IPS-18c (cell line): ENCODE measurements around the gene HRC.
"Not testable (repeated sequence)": the region's sequence is repeated elsewhere in the genome, so short reads cannot be mapped to it uniquely, and the experiment has no call there.

Experiments
- H3K4me3 ChIP-seq: 2 replicates; pipeline ENCODE4 v1.7.0; 2013; ENCODE audit warnings: low read depth, mild to moderate bottlenecking, low read length, moderate library complexity; ENCODE audit not compliant: insufficient read depth
- H3K9me3 ChIP-seq: one replicate; pipeline ENCODE4 v1.6.1; 2013; ENCODE audit warnings: mild to moderate bottlenecking, low read length, moderate library complexity; ENCODE audit not compliant: control insufficient read depth, insufficient read depth

HRC gene, protein sequence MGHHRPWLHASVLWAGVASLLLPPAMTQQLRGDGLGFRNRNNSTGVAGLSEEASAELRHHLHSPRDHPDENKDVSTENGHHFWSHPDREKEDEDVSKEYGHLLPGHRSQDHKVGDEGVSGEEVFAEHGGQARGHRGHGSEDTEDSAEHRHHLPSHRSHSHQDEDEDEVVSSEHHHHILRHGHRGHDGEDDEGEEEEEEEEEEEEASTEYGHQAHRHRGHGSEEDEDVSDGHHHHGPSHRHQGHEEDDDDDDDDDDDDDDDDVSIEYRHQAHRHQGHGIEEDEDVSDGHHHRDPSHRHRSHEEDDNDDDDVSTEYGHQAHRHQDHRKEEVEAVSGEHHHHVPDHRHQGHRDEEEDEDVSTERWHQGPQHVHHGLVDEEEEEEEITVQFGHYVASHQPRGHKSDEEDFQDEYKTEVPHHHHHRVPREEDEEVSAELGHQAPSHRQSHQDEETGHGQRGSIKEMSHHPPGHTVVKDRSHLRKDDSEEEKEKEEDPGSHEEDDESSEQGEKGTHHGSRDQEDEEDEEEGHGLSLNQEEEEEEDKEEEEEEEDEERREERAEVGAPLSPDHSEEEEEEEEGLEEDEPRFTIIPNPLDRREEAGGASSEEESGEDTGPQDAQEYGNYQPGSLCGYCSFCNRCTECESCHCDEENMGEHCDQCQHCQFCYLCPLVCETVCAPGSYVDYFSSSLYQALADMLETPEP

GRCh38 chr19:49155005-49155819 is at the start of gene HRC:
HRC (minus strand) TSS chr19:49155396; CDS start chr19:49155237, 159 bp downstream.
- Histone ChIP-seq H3K9me3 (no peaks in the 10 kb centered on the region), H3K4me3 (peak within 1 kb of the TSS; percentile 31; the same call in 1 of the 2 replicates)

GRCh38 chr19:49201042-49201441 is 45.8 kb upstream of the HRC start:
- Histone ChIP-seq H3K4me3 (no peak overlapping the region), H3K9me3 (no peaks in the 10 kb centered on the region)

GRCh38 chr19:49200238-49200862 is 45.2 kb upstream of the HRC start:
- Histone ChIP-seq H3K9me3 (no peaks in the 10 kb centered on the region), H3K4me3 (no peak overlapping the region)

DNA sequence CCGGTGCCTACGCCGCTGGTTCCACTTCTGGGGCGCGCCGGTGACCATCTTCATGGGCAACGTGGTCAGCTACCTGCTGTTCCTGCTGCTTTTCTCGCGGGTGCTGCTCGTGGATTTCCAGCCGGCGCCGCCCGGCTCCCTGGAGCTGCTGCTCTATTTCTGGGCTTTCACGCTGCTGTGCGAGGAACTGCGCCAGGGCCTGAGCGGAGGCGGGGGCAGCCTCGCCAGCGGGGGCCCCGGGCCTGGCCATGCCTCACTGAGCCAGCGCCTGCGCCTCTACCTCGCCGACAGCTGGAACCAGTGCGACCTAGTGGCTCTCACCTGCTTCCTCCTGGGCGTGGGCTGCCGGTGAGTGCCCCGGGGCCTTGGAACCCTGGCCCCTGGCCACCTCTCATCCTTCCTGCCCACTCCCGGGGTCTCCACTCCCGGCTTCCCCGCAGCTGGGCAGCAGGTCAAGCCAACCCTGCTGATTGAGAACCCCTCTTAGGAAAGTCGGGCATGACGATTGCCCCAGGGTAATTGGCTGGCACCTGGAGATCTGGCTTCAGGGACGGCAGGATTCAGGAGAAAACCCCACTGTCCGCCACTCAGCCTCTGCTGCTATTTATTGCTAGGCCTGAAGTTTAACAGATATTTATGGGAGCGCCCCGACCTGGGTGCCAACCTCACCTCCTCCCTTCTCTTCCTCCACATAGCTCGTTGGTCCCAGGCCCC is 41.5 kb upstream of the HRC start:
- no peaks in the 10 kb centered on the region for H3K9me3 ChIP-seq
- no peak overlapping the region for H3K4me3 ChIP-seq

DNA sequence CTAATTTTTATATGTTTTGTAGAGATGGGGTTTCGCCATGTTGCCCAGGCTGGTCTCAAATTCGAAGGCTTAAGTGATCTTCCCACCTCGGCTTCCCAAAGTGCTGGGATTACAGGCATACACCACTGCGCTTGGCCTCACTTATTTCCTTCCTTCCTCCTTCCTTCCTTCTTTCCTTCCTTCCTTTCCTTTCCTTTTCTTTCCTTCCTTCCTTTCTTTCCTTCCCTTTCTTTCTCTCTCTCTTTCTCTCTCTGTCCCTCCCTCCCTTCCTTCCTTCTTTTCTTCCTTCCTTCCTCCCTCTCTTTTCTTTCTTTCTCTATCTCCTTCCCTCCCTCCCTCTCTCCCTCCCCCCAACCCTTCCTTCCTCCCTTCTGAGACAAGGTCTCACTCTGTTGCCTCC is 39.2 kb upstream of the HRC start:
- Histone ChIP-seq H3K9me3 (no peaks in the 10 kb centered on the region), H3K4me3 (no peak overlapping the region)

DNA sequence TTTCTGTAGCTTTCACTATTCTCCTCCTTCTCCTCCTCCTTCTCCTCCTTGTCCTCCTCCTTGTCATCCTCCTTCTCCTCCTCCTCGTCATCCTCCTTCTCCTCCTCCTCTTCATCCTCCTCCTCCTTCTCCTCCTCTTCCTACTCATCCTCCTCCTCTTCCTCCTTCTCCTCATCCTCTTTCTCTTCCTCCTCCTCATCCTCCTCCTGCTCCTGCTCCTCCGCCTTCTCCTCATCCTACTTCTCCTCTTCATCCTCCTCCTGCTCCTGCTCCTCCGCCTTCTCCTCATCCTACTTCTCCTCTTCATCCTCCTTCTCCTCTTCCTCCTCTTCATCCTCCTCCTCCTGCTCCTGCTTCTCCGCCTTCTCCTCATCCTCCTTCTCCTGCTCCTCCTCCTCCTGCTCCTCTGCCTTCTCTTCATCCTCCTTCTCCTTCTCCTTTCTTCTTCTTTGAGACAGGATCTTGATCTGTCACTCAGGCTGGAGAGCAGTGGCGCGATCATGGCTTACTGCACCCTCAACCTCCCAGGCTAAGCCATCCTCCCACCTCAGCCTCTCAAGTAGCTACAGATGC is 38.7 kb upstream of the HRC start:
- Histone ChIP-seq H3K9me3 (no peaks in the 10 kb centered on the region), H3K4me3 (no peak overlapping the region)

DNA sequence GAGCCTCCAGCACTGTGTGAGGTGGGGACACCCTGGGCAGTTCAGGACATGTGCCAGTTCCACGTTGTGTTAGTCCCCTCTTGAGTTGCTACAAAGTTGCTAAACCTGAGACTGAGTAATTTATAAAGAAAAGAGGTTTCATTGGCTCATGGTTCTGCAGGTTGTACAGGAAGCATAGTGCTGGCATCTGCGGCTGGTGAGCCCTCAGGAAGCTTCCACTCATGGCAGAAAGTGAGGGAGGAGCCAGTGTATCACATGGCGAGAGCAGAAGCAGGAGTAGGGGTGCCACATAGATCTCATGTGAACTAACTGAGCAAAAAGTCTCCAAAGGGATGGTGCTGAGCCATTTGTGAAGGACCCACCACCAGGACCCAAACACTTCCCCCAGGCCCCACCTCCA is 35.6 kb upstream of the HRC start:
- no peak overlapping the region for H3K4me3 ChIP-seq

DNA sequence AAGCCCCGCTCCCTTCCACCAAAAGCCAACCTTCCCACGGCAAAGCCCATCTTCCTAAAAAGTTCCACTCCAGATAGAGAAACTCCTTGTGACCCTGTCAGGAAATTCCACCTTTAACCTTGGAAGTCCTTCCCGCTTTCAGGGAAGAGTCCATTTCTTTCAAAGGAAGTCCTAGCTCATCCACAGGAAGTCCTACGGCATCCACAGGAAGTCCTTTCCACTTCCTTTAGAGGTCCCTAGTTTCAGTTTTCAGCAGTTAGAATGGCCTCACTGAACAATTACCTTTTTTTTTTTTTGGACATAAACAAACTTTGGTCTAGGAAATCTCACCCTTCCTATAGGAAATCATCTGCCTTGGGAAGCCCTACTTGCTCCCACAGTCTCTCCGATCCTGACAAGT is 34.1 kb upstream of the HRC start:
- H3K9me3 ChIP-seq = no peaks in the 10 kb centered on the region
- H3K4me3 ChIP-seq = no peak overlapping the region

More for the DNA sequence above, 35.6 kb upstream of the HRC start:
- H3K9me3 ChIP-seq = no peaks in the 10 kb centered on the region

- Histone ChIP-seq H3K4me3 (no peak overlapping the region), H3K9me3 (no peaks in the 10 kb centered on the region)
Observed at GRCh38 chr19:49188626-49189200, 33.5 kb upstream of the HRC start.

- no peaks in the 10 kb centered on the region for H3K9me3 ChIP-seq
- no peak overlapping the region for H3K4me3 ChIP-seq
Observed at GRCh38 chr19:49186108-49186507, 30.9 kb upstream of the HRC start.

- no peaks in the 10 kb centered on the region for H3K9me3 ChIP-seq
- no peak overlapping the region for H3K4me3 ChIP-seq
Observed at GRCh38 chr19:49182848-49183375, 27.7 kb upstream of the HRC start.

GRCh38 chr19:49182010-49182847 is 27.0 kb upstream of the HRC start:
- not testable (repeated sequence) for H3K4me3 ChIP-seq, H3K9me3 ChIP-seq

DNA sequence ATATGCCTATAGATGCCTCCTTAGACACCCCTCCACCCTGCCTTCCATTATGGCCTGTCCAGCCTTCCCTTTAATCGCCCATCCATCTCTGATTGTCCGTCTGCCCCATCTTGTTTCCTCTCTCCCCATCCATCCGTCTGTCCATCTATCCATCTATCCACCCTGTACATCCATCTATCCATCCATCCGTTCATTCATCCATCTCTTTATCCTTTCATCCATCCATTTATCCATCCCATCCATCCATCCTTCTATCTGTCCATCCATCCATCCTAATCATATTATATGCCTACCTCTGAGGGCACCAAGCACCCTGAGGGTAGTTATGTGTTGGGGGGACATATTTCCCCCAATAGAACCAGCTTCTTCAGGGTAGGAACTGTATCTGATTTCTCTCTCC is 25.5 kb upstream of the HRC start:
- no peaks in the 10 kb centered on the region for H3K9me3 ChIP-seq

DNA sequence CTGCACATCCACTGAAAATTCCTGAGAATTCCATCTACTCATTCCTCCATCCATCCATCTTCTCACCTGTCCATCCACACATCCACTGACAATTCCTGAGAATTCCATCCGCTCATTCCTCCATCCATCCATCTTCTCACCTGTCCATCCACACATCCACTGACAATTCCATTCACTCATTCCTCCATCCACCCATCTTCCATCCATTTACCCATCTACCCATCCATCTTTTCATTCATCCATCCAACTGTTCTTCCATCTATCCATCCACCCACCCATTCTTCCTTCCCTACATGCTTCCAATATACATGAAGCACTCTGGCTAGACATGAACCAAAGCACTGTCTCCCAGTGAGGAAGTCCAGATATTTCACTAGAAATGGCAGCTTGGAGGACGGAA is 18.0 kb upstream of the HRC start:
- no peak overlapping the region for H3K4me3 ChIP-seq
- no peaks in the 10 kb centered on the region for H3K9me3 ChIP-seq

More for the DNA sequence above, 25.5 kb upstream of the HRC start:
- no peak overlapping the region for H3K4me3 ChIP-seq

- no peaks in the 10 kb centered on the region for H3K9me3 ChIP-seq
- H3K4me3 ChIP-seq = no peak overlapping the region
Observed at GRCh38 chr19:49168421-49168820, 13.2 kb upstream of the HRC start.
